Skin epidermis (tissue), 12 donors: Measurements from ENCODE around the gene STT3B.

Experiments used
- H3K27ac ChIP-seq, 21 experiments: fragments of 200-600 bp; sonication (generic) in 11 of 21; one replicate each; pipeline ENCODE4 v1.5.0; 2020; ENCODE audit warnings: mild to moderate bottlenecking in 3 of 21, inconsistent platforms in 2 of 21, moderate library complexity in 2 of 21
- H3K4me3 ChIP-seq, 7 experiments: fragments of 200-600 bp; sonication (generic) in 2 of 7; one replicate each; pipeline ENCODE4 v1.5.0; 2020; ENCODE audit warnings: inconsistent platforms in 2 of 7, mild to moderate bottlenecking in 2 of 7, moderate library complexity in 1 of 7

STT3B gene

DNA sequence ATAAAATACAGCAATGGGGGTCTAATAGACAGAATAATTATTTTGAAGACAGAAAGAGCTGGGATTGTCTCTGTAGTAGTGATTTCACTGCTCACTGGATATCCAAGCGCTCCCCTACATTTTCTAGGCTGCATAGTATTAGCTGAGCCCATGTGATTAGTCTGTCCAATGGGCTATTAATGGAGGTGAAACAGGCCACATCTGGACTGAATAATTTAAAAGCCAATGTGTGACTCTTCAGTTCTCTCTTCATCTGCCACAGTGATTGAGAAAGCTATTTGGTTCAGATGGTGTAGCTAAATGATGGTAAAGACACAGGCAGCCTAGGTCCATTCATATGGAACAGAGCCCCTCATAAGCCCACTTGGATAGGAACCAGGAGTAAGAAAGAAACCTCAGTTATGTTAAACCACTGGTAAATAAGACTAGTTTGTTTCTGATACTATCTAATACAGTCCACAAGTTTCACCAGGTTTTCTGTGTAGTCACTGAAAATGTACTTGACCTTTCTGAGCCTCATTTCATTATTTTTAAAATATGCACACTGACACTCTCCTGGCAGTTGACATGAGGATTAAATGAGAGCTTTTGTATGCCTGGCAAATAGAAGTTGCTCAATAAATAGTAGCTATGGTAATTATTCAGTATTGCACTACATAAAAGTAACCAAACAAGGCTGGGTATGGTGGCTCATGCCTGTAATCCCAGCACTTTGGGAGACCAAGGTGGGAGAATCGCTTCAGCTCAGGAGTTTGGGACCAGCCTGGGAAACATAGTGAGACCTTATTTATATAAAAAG lies 17.0 kb upstream of the STT3B start:
- Histone ChIP-seq H3K27ac (no peak overlapping the region), H3K4me3 (no peak overlapping the region)

DNA sequence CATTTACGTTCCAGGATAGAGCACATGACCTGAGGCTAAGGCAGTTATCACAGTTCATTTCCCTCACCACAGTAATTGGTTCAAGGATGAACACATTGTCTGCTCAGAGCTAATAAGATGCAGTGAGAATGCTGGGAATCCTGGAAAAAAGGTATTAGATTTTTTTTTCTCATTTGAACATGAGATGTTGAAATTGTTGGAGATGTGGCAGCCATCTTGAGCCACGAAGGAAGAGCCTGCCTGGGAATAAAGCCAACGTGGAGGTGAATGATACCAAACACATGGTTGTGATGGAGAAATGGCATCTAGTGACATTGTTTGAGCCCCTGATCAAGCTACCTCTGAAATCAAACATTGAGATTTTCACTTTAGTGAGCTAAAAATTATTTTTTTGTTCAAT lies 16.0 kb upstream of the STT3B start:
- H3K4me3 ChIP-seq = no peak overlapping the region
- no peak overlapping the region for H3K27ac ChIP-seq

DNA sequence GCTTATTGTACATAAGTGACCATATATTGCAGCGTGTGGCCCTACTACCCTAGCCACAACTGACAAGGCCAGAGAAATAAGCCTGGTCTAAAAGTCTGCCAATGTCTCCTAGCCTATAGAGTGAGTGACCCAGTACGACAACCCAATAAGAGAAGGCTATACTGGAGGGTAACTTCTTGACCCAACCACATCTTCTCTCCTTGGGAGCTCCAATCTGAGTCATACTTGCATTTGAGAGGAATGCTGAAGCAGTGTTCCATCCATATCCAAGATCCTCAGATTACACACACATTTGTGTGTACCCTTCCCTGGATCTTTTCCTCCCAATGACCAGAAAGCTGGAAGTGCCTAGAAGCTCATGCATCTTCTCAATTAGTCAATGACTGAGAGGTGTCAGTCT lies 11.3 kb upstream of the STT3B start:
- Histone ChIP-seq H3K27ac (no peak overlapping the region), H3K4me3 (no peak overlapping the region)

DNA sequence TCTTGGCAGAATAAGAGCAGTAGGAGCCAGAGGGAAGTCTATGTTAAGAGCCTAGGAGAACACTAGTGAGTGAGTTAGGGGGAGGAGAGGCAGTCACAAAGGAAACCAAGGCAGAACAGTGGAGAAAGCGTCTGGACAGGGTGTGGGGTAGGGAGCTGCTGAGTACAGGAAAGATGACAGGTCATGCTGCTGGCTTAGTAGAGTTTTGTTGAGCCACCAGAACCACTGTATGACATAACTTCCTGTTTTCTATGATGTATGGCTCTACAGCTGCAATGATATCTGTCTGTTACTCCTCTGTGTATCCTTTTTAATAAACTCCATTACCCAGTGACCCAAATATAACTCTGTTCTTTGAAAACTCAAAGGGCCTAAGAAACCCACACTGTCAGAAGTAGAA lies 10.6 kb upstream of the STT3B start:
- Histone ChIP-seq H3K27ac (no peak overlapping the region), H3K4me3 (no peak overlapping the region)

DNA sequence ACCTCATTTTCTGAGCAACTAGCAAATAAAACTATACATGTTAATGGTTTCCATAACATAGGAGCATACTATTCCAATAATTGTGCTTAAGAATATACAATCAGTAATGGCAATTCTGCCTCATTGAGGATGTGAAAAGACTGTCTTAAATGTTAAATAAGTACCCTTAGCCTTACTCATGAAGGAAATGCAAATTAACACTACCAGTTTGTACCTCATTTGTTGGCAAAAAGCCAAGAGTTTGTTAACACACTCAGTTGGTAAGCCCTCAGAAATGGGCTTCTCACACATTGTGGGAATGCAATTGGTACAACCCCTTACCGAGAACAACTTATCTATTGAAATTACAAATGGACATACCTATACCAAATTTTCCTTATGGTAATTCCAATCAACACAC lies 9.2 kb upstream of the STT3B start:
- H3K27ac ChIP-seq = no peak overlapping the region
- H3K4me3 ChIP-seq = no peak overlapping the region

DNA sequence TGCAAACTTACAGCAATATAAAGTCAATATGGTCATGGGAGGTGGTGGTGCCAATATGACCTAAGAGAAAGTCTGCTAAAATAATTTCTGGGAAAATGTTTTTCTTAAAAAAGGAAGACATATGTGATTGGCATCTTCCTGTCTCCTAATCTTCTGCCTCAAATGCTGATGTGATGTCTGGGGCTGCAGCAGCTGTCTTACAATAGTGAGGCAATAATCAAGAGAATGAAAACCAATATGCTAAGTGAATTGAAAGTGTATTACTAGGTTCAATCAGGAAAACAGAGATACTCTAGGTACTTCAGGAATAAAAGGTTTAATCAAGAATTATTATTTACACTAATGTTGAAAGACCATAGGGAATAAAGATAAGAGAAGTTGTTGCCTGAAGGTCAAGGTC lies 7.2 kb upstream of the STT3B start:
- Histone ChIP-seq H3K27ac (no peak overlapping the region), H3K4me3 (no peak overlapping the region)

DNA sequence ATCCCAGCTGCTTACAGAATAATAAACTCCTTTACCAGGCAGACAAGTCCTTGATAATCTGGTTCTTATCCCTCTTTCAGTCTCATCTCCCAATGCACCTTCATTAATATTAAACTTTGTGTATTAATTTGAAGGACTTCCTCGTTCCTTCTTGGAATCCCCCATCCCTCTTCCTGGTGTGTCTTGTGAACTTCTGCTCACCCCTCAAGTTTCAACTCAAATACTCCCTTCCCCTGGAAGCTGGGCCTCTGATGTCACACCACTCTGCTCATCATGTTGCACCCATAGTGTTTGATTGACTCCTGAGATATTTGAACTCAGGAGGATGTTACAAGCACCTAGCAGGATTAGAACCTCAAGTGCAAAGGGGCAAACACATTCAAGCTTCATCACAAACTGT lies 3.3 kb upstream of the STT3B start:
- Histone ChIP-seq H3K4me3 (no peak overlapping the region), H3K27ac (no peak overlapping the region)

DNA sequence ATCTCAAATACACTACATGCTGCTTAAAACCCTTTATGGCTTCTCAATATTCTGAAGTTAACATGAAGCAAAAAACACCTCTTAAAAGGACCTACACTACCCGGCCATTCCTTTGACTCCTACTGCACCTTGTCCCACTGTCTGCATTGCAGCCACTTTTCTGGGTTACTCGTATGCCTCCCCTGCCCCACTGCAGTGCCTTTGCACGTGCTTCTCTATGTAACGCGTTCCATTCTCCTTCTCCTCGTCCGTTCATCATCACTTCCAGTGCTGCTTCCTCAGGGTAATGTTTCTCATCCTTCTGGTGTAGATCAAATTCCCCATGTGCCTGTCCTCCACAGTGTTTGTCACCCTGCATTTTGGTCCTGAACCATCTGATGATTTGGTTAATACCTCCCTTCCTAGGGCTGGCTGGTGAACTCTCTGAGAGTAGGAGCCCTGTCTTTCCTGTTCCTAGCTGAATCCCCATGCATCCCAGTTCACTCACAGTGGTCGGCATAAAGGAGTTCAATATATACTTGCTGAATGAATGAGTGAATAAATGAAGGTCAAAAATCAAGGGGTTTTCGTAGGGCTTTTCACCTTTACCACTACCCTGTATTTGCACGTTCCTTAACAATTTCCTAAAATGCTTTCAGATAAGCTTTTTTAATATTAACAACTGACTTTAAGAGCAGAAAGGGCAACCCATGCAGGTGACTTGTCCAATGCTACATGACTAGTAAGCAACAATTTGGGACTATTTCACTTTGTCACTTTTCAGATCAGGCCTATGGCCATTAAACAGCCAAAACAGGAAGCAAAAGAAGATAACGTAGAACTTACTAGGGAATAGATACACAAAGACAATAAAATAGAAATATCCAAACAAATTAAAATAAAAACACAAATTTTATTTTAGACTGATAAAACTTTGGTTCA lies 2.4 kb upstream of the STT3B start:
- Histone ChIP-seq H3K4me3 (no peak overlapping the region), H3K27ac (peak overlapping the region in 1 of 21 experiments; percentile 98)

DNA sequence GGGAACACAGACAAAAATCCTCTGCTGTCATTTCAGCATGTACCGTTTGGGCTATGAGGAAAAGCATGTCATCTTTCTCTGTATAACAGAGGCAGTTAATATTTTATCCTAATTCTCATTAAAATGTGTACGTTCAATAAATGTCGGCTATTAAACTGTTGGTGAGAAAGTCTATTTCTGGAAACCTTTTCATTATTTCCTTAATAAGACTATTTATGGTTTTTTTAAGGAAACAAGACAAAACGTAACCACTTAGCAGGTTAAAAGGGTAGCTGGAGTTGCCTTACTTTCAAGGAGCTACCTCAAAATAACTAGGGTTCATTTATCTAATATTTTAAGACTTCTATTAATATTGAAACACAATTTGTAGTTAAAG lies 1.8 kb upstream of the STT3B start:
- H3K4me3 ChIP-seq = peak overlapping the region in 5 of 7 experiments; percentile 63 to 95 (median 84)
- peak overlapping the region in 17 of 21 experiments; percentile 93 to 100 (median 96) for H3K27ac ChIP-seq

DNA sequence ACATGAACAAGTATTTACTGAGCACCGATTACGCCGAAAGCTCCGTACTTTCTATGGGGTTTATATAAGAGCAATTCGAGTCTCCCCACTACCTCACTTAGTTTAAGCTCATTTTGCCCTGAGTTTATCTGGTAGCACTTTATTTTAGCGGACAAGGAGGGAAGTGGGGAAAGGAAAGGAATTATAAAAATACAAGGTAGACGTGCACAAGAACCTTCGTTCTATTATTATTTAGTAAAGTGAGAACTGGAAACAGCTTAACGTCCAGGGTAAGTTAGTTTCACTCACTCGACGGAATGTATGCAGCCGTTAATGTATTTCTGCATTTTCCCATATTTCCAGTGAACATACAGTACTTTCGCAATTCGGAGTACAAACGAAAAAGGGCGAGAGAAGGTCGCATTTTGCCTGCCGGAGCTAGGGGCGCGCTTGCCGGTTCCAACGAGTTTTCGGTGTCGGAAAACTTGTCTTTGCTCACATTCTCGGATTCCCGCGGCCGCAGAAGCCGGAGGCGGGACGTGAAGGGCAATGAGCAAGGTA lies 1.2 kb upstream of the STT3B start:
- Histone ChIP-seq H3K4me3 (peak overlapping the region; percentile 63 to 98 (median 84)), H3K27ac (peak overlapping the region; percentile 60 to 100 (median 96))

DNA sequence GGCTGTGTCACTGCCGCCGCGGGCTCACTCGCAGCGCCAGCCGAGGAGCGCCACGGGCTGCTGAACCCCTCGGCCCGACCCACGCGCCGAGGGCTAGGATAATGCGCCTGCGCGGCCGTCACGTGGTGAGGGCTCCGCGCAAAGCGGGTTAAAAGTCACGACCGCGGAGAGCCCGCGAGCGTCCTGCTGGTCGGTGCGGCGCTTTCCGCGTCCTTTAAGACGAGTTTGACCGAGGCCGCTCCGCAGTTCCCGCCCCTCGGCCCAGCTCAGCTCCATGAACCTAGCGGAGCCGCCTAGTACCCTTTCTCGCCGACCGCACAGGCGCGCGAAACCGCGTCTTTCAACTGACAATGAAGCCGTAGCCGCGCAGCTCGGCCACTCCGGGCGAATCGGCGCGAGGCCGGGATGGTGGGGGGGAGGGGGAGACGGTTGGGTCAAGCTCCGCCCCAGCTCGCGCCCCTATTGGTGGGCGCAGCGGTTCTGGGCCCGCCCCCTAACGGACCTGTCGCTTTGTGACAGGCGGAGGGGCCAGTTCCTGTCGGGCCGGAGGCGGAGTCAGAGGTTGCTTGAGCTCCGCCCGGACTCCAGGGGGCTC lies 636 bp upstream of the STT3B start:
- Histone ChIP-seq H3K27ac (peak overlapping the region; percentile 77 to 100 (median 96)), H3K4me3 (peak overlapping the region; percentile 63 to 98 (median 84))

DNA sequence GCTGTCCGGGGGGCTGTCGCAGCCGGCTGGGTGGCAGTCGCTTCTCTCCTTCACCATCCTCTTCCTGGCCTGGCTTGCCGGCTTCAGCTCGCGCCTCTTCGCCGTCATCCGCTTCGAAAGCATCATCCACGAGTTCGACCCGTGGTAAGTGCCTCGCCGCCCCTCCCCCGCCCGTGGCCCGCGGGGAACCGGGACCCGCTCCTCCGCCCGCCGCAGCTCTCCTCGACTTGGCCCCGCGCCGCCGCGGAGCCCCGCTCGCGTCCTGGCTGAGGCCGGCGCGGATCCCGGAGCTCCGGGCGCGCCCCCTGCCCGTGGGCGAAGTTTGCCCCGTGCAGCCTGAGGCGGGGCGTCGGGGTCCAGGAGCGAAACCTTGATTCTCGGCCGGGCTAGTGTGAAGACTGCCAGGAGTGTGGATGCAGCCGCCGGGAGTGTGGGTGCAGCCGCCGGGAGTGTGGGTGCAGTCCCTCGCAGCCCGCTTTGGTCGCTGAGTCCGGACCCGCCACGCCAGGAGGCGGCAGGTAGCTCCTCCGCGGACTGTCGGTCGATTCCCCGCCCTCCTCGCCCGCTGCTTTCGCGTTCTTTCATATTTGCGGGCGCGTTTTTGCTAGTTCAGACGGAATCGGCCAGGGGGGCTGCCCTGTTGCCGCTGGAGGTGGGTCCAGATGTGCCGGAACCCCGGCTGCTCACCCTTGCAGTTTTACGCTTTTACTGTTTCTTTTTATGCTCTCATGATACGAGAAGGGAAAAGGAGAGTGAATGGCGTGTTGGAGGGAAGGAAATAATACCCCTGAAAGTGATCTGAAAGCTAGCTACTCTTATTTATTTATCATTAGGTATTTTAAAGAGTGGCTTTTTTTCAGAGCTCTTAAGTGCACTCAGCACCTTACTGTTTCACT lies 692 bp downstream of the STT3B start:
- Histone ChIP-seq H3K27ac (peak overlapping the region; percentile 77 to 100 (median 96)), H3K4me3 (peak overlapping the region; percentile 63 to 98 (median 84))

DNA sequence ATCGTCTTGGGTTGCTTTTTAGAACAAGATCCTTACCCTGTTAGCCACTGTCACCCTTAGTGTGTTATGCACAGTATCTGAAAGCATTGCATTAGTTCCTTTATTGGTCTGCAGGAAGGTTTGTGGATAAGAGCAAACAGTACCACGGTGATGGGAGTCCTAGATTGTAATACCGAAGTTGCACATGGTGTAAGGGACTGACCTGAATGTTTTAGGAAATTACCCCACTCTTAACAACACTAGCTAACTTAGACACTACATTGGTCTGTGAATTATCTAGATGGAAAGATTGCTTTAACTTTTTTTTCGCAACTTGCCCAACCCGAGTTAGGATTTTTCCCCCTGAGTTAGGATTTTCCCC lies 1.3 kb downstream of the STT3B start:
- peak overlapping the region in 14 of 21 experiments; percentile 85 to 100 (median 96) for H3K27ac ChIP-seq
- H3K4me3 ChIP-seq = peak overlapping the region; percentile 63 to 98 (median 84)

DNA sequence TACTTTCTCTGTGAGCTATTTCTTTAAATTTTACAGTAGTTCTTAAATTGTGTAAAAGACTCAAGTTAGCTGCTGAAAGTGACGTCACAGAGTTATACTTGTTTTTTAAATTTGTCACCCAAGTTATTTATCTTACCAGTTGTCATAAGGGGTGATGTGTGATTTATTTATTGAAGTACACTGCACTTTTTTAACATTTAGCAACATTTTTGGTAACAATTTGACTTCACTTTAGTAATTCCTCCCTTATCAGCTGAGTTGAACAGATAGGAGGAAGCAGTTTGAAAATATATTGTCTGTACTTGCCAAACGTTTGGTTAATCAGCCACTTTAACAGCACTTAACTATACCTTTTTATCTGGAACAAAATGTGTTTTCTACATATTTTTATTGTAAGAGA lies 3.8 kb downstream of the STT3B start:
- no peak overlapping the region for H3K27ac ChIP-seq
- H3K4me3 ChIP-seq = peak overlapping the region in 1 of 7 experiments; percentile 1

DNA sequence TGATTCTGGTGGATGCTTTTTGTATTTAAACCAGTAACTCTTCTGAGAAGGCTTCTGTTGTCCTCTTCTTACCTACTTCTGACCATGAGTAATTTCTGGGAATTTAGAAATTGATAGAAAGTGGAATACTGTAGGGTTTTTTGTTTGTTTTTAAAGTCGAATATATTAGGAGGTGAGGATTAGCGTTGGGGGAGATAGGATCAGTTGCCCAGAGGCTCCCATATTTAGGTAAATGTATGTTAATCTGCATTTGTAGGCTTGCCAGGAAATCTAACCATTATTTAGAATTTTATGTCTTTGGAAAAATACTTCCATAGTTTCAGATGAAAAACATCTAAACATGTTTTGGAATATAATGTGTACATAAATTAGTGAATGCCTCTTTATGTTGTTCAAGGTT lies 6.1 kb downstream of the STT3B start:
- H3K27ac ChIP-seq = no peak overlapping the region
- no peak overlapping the region for H3K4me3 ChIP-seq

DNA sequence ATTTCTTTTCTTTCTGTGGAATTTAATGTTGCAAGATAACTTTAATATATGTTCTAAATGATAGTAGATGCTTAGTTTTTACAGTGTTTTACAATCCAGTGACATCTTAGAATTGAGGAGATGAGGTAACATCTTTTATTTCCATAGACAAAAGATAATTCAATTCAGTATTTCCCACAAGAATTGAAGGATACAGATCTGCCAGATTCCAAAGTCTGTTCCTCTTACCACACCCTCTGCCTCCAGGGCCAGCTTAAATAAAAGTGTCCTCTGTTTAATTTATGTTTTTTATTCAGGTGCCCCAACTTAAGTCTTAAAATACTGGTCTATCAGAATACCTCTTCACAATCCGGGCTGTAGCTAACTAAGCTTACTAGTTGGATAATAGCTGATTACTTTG lies 6.5 kb downstream of the STT3B start:
- H3K4me3 ChIP-seq = no peak overlapping the region
- H3K27ac ChIP-seq = no peak overlapping the region

DNA sequence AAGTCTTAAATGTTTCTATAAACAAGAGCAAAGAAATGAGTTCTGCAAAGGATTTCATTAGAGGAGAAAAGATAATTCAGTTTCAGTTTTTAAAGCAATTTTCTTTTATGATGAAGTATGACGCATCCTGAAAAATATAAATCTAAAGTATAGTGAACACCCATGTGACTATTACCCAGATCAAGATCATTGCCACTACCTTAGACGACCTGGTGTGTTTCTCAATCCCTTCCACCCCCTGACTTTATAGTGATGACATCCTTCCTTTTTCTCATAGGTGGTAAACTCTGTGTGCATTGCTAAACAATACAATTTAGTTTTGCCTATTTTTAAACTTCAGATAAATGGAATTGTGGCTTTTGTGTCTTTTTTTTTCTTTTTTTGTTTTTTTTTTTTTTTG lies 8.4 kb downstream of the STT3B start:
- H3K27ac ChIP-seq = no peak overlapping the region
- H3K4me3 ChIP-seq = no peak overlapping the region

DNA sequence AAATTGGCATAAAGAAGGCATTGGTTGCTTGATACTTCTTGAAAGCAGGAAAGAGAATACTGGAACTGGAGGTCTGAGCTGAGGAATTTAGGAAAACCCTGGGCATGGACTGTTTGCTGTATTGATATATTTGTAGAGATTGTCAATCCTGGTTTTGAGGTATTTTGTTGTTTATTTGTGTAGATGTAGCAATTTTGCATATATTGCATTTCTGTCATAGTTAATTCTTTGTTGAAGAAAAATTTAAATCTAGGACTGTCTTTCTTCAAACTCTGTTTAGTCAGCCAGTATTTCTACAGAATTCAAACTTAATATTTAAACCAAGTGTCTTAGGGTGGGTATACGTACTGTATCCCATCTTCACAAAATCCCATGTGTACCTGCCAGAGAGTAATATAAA lies 9.5 kb downstream of the STT3B start:
- no peak overlapping the region for H3K27ac ChIP-seq
- H3K4me3 ChIP-seq = no peak overlapping the region

DNA sequence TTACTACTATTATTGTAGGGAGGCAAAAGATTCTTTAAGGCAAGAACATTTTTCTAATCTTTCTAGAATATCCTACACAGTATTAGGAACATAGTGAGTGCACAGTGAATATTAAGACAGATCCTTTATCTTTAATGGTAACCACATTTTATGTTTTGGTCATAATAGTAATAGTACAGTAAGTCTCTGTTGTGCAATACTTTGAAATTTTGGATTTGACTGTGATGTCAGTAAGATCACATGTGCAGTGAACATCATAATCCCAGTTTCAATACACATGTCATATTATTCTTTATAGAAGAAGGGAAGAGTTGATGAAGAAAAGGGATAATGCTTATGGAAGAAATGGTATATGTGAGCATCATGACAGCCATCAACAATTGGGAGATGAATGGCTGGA lies 10.7 kb downstream of the STT3B start:
- H3K4me3 ChIP-seq = no peak overlapping the region

More for the DNA sequence above, 10.7 kb downstream of the STT3B start:
- H3K27ac ChIP-seq = peak overlapping the region in 1 of 21 experiments; percentile 2
